Inferior parietal cortex (tissue), 1 donor: ENCODE measurements around the gene ABHD17A.
A peak's percentile ranks its signal among the peaks of the same experiment; 100 is the strongest.

ENCODE experiments used
- DNase-seq: peaks from one replicate; pipeline ENCODE4 v3.0.0-alpha.2; 2016; ENCODE audit errors: extremely low spot score

ABHD17A gene

DNA sequence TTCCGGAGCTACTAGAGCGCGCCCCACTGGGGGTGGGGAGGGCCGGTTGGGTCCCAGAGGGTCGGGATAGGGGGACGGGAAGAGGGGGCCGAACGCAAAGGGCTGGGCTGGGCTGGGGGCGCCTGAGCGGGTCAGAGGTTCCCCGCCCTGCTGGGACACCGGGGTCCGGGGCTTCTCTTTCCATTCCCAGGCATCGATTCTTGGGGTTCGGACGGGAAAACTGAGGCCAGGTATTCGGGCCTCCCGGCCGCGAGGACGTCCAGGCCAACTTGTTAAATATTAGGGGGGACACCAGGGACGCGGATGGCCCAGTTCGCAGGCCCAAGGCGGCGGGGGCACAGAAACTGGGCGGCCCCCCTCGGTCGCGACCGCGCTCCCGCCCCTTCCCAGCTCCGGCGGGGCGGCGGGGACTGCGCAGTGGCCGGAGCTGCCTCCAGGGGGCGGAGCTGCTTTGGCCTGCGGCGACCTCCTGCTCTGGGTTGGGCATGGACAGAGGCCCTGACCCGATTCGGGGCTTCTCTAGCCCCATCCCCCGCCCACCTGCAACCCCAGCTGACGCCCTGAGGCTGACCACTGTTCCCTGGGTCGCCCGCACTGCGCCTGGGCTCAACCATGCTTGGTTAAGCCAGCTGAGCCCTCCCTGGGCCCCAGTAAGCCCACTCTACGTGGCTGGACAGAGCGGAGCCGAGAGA is 20.7 kb downstream of the ABHD17A start:
- no peak for DNase-seq

DNA sequence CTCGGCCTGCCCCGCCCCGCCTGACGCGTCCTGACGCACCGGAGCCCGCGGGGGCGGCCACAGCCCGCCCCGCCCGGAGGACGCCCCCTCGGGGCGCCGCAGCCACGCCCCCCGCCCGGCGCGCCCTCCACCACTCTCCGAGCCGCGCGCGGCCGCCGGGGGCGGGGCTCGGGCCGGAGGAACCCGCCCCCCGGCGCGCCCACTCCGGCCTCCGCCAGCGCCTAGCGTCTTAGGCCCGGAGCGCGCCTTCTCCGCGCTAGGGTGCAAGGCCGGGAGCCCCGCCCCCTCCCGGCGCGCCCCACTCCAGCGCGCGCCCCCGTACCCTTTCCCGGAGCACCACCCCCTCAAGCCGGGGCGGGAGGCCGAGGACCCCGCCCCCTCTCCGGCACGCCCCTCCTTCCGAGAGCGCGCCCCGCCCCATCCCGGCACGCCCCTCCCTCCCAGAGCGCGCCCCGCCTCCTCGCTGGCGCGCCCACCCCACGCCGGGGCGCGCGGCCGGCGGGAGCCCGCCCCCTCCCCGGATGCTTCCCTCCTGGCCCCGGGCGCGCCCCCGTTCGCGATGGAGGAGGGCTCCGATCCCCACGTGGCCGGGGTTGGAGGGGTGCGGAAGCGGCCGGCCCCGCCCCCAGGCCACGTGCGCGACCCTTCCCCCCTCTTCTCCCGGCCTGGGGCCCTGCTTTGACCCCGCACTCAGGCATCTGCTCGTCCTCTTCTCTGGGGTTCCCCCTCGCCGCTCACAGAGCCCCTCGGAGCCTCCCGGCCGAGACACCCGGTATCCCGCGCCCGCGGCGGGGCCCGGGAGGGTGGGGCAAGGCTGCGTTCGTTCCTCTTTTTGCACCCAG is 21.4 kb downstream of the ABHD17A start:
- no peak for DNase-seq

DNA sequence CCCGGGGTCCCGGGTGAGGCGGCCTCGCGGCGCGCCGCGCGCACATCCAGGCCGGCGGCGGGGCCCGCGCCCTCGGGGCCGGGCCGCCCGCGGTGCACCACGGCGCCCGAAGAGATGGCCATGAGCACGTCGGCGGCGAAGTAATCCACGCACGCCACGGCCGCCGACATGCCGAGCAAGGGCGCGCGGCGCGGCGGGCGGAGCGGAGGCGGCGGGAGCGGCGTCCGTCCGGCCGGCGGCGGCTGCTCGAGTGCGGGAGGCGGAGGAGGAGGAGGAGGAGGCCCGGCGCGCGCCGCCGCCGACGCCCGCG is 22.0 kb downstream of the ABHD17A start, which contains the start of gene KLF16:
TSS of gene KLF16 (minus strand) at position 252 of the 310 bp plus-strand sequence. CDS start at position 170, 82 bp downstream.
- no peak for DNase-seq

DNA sequence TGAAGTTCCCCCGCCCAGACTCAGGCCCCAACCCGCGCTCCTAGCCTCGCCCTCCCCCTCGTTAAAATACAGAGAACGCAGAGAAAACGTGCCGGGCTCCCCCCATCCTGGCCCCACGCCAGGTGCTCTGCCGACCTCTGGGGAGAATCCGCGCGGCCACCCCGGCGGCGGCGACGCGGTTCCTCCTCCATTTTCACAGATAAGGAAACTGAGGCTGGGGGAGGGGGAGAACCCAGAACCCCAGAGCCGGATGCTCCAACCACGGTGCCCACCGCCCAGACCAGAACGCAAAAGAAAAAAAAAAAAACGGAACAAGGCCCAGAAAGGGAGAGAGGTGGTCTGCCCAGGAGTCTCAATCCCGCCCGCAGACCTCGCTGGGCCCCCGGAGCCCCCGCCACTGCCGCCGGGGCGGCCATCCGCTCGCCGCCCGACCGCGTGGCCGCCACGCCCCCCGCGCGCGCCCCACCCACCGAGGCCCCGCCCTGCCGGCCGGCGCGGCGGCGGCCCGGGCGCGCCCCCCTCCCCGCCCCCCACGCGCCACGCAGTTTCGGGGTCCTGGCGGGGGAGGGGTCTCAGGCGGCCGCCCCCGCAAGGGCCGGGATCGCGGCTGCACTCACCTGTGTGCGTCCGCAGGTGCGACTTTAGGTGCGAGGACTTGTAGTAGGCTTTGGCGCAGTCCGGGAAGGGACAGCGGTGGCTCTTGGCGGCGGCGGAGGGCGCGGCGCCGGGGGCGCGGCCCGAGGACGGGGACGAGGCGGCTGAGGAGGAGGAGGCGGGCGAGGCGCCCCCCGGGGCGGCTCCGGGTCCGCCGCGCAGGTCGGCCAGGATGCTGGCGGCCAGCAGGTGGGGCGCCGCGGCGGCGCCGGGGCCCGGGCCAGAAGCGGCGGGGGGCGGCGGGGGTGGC is 22.6 kb downstream of the ABHD17A start:
- no peak for DNase-seq

DNA sequence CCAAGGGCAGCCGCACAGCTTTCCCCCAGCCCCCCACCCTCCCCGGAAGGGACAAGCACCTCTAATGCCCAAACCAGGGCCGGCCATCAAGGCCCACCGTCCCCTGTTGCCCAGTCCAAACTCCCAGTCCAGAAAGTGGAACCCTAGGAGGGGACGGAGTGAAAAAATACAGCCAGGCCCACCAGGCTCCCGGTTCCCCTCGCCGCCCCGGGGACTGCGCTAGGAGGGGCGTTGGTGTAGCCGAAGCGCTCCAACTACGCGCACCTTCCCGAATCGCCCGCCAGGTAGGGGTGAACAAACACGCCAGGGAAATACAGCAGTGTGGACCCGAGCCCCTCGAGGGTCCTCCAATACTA is 23.2 kb downstream of the ABHD17A start:
- no peak for DNase-seq

DNA sequence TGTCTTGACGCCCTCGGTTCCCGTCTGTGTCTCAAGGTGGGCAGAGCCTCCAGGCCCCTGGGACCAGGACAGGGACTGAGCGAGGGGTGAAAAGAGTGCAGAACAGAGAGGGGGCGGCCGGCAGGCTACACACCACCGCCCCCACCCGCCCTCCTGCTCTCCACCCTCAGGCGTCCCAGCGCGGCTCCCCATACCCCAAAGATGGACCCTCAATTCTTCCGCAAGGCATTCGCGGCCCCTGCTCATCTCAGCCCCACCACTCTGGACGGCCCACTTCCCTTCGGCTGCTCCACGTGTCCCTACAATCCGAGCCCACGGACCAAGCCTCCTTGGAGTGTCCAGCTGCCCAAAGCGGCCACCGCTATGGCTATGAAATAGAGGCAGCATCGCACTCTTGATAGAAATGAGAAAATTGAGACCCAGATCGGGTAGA is 23.7 kb downstream of the ABHD17A start:
- no peak for DNase-seq

DNA sequence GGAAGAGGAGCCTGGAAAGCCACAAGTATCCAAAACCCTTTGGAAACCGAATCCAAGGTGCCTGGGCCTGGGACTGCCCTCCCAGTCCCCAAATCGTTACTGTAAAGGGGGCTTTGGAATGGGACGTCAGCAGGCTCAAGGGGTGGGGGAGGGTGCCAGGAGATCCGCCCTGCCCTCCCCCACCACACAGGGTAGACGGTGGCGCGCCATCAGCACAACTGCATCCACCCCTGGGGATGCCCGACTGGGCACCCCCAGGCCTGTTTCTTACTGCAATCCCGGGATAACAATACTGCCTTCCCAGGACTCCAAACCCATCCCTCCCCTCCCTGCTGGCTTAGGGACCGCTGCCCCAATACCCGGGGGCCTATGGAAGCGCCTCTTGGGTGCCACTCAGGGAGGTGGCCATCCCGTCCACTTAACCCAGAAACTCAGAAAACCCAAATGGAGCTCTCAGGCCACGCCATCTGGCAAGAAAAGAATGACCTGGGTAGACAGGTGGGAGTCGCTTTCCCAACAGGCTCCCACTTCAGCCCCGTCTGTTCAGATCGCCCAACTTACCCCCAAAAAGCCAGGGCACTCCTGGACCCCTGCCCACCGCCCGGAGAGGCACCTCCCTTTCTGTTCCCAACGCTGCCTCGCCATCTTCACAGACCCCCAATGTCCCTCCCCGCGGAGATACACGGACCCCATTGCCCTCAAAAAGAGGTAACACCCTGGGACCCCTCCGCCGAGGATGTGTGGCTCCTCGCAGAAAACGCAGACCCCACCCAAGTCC is 24.3 kb downstream of the ABHD17A start:
- DNase-seq: peak; percentile 2

DNA sequence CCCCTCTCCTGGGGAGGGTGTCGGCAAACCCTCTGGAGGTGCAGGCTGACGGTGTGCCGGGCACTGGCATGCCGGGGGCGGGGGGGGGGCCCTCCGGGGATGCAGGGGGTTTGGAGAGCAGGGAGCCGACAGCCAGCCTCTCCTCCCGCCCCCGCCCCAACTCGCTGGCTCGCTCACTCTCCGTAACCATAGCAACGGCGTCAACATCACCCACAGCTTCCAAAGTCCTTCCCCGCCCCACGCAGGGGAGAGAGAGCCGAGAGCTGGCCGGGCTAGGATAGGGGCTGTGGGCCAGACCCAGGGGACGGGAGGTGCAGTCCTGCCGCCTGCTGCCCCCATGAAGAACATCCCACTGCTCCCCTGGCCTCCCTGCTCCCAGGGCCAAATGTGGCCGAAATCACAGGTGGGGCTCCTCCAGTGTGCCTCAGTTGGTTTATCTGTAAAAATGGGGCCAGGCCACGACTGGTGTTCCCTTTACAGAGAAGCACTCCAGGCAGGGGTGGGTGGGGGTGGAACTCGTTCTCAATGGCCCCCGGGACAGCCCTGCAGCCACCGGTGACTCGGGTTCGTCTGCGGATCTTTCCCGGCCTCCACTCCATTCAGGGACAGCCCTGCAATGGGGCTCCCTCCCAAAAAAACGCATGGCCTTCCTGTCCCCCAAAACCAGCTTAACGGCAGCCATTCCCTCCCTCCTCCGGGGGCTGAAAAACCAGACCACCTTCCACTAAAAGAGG is 25.1 kb downstream of the ABHD17A start:
- DNase-seq: peak; percentile 50

DNA sequence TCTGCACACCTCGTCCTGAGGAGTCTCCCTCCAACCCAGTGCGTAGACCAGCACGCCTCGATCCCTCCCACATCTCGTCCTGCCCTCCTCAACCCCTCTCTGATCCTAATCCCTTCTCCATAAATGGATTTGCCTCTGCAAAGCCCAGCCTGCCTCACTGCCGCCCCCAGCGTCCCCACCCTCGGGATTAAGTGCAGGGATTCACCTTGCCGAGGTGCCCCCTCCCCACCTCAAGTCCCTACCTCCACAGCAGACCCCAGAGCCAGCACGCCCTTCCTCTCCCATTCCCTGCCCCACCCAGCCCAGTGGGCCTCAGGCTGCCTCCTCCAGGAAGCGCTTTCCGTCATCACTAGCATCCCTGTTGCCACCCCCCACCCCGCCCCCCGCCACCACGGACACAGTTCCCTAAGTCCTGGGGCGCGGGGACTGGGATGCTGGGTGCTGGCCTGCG is 25.9 kb downstream of the ABHD17A start:
- no peak for DNase-seq

DNA sequence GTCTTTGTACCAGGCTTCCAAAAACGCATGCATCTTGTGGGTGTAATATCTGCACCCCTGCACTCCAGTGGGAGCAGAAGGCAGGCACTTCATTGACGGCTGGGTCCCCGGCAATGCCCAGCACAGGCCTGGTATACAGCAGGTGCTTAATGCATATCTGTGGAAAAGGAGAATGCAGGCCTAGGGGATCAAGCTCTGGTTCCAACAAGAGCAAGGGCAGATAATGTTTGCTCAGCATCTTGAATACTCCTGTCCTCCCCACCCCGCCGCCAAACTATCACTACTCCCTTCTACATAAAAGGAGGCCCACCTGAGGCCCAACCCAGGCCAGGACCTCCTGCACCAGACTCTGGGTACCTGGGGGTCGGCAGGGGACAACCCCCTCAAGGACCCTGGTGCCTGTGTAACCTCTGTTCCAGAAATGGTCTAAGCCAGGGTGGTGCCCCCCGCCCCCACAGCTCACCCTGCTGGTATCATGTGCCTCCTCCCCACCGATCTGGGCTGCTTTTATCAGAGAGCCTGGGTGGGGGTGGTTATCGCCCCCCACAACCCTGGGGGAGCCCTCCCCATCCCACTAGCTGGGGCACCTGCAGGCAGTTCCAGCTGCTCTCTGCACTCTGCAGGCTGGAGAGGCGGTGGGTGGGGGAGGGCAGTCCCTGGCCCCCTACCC is 26.7 kb downstream of the ABHD17A start:
- no peak for DNase-seq

DNA sequence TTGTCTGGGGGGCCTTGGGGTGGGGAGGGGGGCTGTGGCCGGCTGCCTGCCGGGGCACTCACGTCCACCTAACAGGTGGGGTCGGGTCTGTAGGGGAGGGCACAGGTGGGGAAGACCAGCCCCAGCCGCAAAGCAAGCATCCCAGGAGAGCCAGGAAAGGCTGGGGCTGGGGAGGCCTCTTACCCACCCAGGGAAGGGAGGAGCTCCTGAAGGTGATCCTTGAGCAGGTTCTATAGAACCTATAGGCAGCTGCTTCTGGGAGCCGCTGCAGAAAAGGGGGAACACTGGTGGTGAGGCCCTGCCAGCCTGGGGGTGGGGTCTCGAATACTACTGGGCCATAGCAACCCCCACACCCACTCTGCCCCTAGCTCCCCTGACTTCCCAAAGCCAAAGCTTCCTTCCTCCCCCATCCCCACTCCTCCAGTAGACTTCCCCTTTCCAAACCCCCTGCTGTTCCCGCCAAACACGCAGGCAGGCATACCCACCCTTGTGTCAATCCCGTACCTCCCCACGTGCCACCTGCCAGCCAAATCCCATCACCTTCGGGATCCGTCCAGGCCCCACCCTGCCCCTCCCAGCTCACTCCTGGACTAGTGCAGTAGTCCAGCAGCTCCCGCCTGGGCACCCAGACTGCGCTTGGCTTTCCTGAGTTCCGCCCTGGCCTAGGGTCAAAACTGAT is 27.5 kb downstream of the ABHD17A start:
- DNase-seq: no peak

DNA sequence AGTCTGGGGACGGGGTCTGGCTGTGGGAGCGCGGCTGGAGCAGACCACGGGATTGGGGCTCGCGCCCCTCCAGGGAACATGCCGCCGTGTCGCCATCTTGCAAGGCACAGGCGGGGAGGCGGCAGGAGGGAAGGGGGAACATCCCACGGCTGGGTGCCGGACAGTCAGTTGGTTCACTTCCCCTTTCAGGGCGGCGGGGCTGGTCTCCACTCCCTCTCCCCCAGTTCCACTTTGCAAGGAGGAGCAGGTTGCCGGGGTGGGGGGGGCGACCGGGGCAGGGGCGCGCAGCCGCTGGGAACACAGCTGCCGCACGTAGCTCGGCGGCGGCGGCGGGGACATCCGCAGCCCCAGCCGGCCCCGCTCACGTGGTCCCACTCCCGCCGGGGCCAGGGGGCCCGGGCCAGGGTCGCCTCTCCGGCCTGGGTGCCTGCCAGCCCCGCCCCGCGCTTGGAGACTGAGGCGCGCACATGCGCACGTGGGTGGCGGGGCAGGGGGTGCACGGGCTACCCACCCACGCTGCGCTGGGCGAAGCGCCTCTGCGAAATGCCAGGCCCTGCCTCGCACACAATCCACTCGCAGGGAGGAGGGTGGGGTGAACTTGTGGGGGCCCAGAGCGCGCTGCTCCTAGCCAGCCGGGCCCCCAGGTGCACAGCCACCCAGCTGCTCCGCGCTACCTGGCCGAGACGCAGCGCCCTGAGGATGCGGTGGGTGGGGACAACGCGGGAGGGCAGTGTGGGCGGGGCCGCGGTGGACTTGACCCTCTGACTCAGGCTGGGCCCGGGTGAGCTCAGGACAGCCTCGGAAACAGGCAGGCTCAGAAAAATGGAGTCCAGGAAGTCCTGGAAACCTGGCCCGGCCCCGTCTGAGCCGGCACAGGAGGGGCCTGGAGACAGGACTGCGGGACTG is 28.3 kb downstream of the ABHD17A start:
- no peak for DNase-seq

DNA sequence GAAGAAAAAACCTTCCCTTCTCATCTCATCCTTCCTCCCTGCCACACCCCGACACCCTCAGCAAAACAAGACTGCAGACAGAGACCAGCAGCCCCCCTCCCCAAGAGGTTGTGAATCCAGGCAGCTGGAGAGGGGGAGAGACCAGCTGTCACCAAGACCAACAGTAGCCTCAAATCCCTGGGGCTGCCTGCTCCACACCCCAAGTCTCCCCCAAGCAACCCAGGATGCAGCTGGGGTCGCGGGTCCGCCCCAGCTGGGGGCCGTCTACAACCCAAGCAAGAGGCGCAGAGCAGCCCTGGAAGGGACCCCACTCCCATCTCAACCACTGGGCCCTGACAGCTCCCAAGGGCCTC is 29.0 kb downstream of the ABHD17A start:
- DNase-seq: no peak

DNA sequence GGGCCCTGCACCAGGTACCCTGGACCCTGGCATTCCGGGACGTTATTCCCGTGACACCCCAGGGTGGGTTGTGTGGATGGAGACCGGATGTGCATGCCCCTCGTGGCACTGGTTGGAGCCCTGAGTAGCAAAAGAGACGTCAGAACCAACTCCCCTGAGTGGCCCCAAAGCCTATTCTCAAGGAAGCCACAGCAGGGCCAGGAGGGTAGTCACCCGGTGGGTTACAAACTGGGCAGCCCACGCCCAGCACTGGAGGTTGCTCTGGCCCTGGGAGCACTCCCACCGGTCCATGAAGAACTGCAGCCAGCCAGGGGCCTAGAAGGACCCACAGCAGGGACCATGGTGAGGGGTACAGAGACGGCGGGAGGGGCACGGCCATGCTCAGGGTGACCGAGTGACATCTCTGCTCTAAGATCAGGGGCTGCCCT is 29.5 kb downstream of the ABHD17A start:
- no peak for DNase-seq

DNA sequence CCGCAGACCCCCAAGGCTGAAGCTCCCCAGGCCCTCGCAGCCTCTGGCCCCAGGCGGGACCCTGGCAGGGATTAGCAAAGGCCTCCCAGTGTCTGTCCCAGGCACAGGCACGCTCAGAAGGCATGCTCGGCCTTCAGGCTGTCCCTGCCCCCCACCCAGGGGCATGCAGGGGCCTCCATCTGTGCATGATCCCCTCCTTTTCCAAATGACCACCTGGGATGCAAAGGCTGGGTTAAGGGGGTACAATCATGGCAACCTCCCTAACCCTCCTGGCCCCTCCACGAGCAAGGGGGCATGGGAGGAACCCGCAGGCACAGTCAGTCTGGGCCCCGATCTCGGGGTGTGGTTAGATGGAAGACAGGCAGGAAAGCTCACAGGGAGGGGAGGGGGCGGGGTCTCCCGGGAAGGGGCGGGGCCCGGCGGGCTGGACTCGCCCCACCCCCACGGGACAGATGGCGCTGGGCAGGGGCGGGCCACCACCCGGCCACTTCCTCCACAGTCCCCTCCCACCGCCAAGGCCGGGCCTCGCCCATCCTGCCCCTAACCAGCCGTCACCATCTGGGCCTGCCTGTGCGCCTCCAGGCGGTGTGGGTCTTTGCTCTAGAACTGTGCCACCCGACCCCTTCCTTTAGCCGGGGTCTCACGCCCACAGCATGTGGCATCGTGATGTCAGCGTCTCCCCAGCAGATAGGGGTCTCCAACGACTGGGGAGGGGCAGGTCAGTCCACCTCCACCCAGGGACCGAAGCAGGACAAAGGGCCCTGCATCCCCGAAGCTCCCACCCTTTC is 30.1 kb downstream of the ABHD17A start:
- DNase-seq: no peak

DNA sequence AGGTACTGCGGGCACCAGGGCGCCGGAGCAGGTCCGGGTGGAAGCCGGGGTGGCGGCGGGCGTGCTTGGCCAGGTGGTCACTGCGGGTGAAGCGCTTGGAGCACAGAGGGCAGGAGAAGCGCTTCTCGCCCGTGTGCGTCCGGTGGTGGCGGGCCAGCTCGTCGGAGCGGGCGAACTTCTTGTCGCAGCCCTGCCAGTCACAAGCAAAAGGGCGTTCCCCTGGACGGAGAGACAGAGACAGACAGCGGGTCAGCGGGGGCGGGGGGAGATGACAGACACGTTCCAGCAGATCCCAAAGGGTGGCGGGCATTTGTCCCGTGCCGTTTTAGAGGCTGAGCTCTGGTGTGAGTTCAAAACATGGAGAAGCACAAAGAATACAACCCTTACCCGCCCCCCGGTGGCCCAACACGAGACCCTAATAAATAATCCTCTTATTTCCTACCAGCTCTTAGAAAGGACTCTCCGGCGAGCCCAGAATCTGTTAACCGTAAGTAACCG is 30.7 kb downstream of the ABHD17A start:
- no peak for DNase-seq

DNA sequence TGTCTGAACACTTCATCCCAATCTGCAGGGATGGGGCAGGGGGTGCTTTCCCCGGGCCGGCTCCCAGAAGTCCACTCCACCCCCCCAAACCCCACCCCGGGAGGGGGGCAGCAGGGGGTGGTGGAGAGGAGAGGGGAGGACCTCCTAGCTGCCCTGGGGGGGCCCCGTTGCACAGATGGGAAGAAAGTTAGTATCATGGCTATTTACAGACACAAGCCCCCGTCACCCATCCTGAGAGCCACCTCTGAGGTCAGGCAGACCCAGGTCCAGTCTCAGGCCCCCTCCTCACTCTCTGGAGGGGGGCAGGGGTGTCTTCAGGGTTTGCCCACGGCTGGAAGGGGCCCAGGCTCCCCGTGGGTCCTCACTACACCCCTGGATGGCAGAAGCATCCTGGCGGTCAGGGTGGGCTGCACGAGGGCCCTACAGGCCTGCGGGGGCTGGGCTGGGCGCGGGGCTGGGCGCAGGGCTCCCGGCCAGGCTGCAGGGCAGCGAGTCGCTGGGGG is 31.2 kb downstream of the ABHD17A start:
- no peak for DNase-seq
